Gastroesophageal sphincter (tissue), 4 donors: ENCODE results near the gene PLA2G10. TPM values are rescaled to one million over a fixed set of nuclear protein-coding genes. Genes with fewer than 3 reads are reported as not detected.
A peak's percentile ranks its signal among the peaks of the same experiment; 100 is the strongest.
"Not testable (repeated sequence)": the region's sequence is repeated elsewhere in the genome, so short reads cannot be mapped to it uniquely, and the experiment has no call there.

ENCODE experiments used
- ATAC-seq: fragments of 150-250 bp; one replicate; pipeline ENCODE4 v1.9.1; 2016; ENCODE audit warnings: mild to moderate bottlenecking, moderate library complexity
- H3K27ac ChIP-seq, 4 donors: fragments of 200-600 bp; sonication (generic) in 3 of 4; 1 replicate in 3 of 4; 2 replicates in 1 of 4; pipeline ENCODE4 v1.5.1; 2016 to 2019
- H3K27me3 ChIP-seq: fragments of 200-600 bp; sonication (generic); one replicate; pipeline ENCODE4 v1.5.1; 2019
- H3K36me3 ChIP-seq, 2 donors: fragments of 200-600 bp; sonication (generic); one replicate each; pipeline ENCODE4 v1.5.1; 2019; ENCODE audit warnings: control low read depth in 1 of 2
- H3K4me1 ChIP-seq, 3 donors: fragments of 200-600 bp; sonication (generic); 1 replicate in 2 of 3; 2 replicates in 1 of 3; pipeline ENCODE4 v1.5.1; 2016 to 2019; ENCODE audit warnings: control low read depth in 2 of 3
- H3K4me3 ChIP-seq, 2 donors: fragments of 200-600 bp; sonication (generic); one replicate each; pipeline ENCODE4 v1.5.1; 2019; ENCODE audit warnings: mild to moderate bottlenecking in 1 of 2, moderate library complexity in 1 of 2
- H3K9me3 ChIP-seq, 3 donors: fragments of 200-600 bp; sonication (generic); one replicate each; pipeline ENCODE4 v1.5.1; 2017 to 2019; ENCODE audit warnings: control low read depth in 2 of 3
- EP300 ChIP-seq: sonication (generic); formaldehyde crosslinking; IDR thresholded peaks from one replicate; pipeline ENCODE4 v1.6.1; 2017; ENCODE audit warnings: antibody characterized with exemption, mild to moderate bottlenecking
- POLR2A ChIP-seq, 2 donors: fragments of 450-650 bp; IDR thresholded peaks; one replicate each; pipeline ENCODE4 v1.6.1; 2017; ENCODE audit warnings: antibody characterized with exemption in 2 of 2, mild to moderate bottlenecking in 2 of 2, moderate library complexity in 1 of 2
- POLR2AphosphoS5 ChIP-seq: sonication (generic); formaldehyde crosslinking; IDR thresholded peaks from one replicate; pipeline ENCODE4 v1.6.1; 2017; ENCODE audit warnings: antibody characterized with exemption
- WGBS, 2 donors: methylation state at CpG; one replicate each; pipeline ENCODE4 v1.1.5; 2018; ENCODE audit warnings: low coverage in 1 of 2; 5-methylcytosine and 5-hydroxymethylcytosine counted together
- total RNA-seq, 4 donors: library from RNA; depleted of rRNA; stranded (reverse); fragments of >200 nt; gene quantifications; one replicate each; pipeline ENCODE4 v1.1.0, GENCODE V29; 2016
- TF ChIP-seq, protein P1 (sequence below), 4 experiments: fragments of 200-600 bp in 2 of 4; fragments of 450-650 bp in 2 of 4; sonication (generic) in 1 of 4; IDR thresholded peaks; one replicate each; pipeline ENCODE4 v1.5.1; 2017 to 2019; ENCODE audit warnings: antibody characterized with exemption in 4 of 4, mild to moderate bottlenecking in 2 of 4, moderate library complexity in 2 of 4

PLA2G10 gene
- total RNA-seq, 4 donors from 2014 or later = not detected

- no peaks in the 10 kb centered on the region for H3K27me3 ChIP-seq
- no peak for TF ChIP-seq POLR2AphosphoS5
- TF ChIP-seq, protein P1, sequence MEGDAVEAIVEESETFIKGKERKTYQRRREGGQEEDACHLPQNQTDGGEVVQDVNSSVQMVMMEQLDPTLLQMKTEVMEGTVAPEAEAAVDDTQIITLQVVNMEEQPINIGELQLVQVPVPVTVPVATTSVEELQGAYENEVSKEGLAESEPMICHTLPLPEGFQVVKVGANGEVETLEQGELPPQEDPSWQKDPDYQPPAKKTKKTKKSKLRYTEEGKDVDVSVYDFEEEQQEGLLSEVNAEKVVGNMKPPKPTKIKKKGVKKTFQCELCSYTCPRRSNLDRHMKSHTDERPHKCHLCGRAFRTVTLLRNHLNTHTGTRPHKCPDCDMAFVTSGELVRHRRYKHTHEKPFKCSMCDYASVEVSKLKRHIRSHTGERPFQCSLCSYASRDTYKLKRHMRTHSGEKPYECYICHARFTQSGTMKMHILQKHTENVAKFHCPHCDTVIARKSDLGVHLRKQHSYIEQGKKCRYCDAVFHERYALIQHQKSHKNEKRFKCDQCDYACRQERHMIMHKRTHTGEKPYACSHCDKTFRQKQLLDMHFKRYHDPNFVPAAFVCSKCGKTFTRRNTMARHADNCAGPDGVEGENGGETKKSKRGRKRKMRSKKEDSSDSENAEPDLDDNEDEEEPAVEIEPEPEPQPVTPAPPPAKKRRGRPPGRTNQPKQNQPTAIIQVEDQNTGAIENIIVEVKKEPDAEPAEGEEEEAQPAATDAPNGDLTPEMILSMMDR (IDR thresholded peaks at IDR 0.05) = no peak
- no peak for TF ChIP-seq POLR2A (IDR thresholded peaks at IDR 0.05)
- TF ChIP-seq EP300 = no peak
- no peak overlapping the region for H3K4me3 ChIP-seq
- peaks cover 0 to 39% (median 0%) of the 10 kb centered on the region in 3 donors for H3K4me1 ChIP-seq
- WGBS, 2 donors = 76 to 90% methylated on average over 2 to 7 of the region's 8 CpGs
- H3K36me3 ChIP-seq = peaks cover 0 to 46% of the 10 kb centered on the region in 2 donors
- H3K27ac ChIP-seq = no peak overlapping the region
- H3K9me3 ChIP-seq = no peaks in the 10 kb centered on the region
- no peak for ATAC-seq
Observed at GRCh38 chr16:14641206-14641605, 52.9 kb downstream of the PLA2G10 start.

GRCh38 chr16:14640538-14640937, 53.6 kb downstream of the PLA2G10 start:
- 82 to 87% methylated on average over 3 to 8 of the region's 10 CpGs for WGBS, 2 donors
- no peaks in the 10 kb centered on the region for H3K27me3 ChIP-seq
- TF ChIP-seq EP300 (no peak), POLR2AphosphoS5 (no peak), POLR2A (IDR thresholded peaks at IDR 0.05) (no peak)
- TF ChIP-seq, protein P1 (IDR thresholded peaks at IDR 0.05) = no peak
- no peak overlapping the region for H3K4me3 ChIP-seq
- H3K9me3 ChIP-seq = no peaks in the 10 kb centered on the region
- H3K36me3 ChIP-seq = peaks cover 0 to 39% of the 10 kb centered on the region in 2 donors
- H3K27ac ChIP-seq = no peak overlapping the region
- H3K4me1 ChIP-seq = peaks cover 0 to 45% (median 0%) of the 10 kb centered on the region in 3 donors
- no peak for ATAC-seq

DNA sequence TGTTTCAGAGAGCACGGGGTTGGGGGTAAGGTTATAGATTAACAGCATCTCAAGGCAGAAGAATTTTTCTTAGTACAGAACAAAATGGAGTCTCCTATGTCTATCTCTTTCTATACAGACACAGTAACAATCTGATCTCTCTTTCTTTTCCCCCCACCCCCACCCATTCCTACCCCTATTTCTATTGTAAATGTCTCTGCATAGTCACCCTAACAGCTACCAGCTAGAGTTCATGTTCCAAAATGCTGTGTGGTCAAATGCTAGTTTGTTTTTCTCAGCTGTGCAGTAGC, 57.2 kb downstream of the PLA2G10 start:
- not testable (repeated sequence) for H3K9me3 ChIP-seq, H3K4me3 ChIP-seq, H3K27me3 ChIP-seq, ATAC-seq
- peaks cover 0 to 19% of the 10 kb centered on the region in 2 donors for H3K36me3 ChIP-seq
- H3K4me1 ChIP-seq = peaks cover 0 to 64% (median 9%) of the 10 kb centered on the region in 3 donors
- WGBS, 2 donors = 11 to 50% methylated on average over 1 of the region's 1 CpG
- peak overlapping the region in 2 of 4 donors; percentile 12 to 94 for H3K27ac ChIP-seq

- peaks cover 0 to 68% (median 9%) of the 10 kb centered on the region in 3 donors for H3K4me1 ChIP-seq
- peak overlapping the region in 2 of 4 donors; percentile 12 to 94 for H3K27ac ChIP-seq
- peak; percentile 23 for TF ChIP-seq POLR2AphosphoS5
- not testable (repeated sequence) for ATAC-seq, H3K4me3 ChIP-seq, H3K27me3 ChIP-seq, H3K9me3 ChIP-seq
- 41 to 49% methylated on average over 10 to 11 of the region's 17 CpGs for WGBS, 2 donors
- H3K36me3 ChIP-seq = peaks cover 0 to 19% of the 10 kb centered on the region in 2 donors
Observed at GRCh38 chr16:14636179-14636950, 57.7 kb downstream of the PLA2G10 start.

DNA sequence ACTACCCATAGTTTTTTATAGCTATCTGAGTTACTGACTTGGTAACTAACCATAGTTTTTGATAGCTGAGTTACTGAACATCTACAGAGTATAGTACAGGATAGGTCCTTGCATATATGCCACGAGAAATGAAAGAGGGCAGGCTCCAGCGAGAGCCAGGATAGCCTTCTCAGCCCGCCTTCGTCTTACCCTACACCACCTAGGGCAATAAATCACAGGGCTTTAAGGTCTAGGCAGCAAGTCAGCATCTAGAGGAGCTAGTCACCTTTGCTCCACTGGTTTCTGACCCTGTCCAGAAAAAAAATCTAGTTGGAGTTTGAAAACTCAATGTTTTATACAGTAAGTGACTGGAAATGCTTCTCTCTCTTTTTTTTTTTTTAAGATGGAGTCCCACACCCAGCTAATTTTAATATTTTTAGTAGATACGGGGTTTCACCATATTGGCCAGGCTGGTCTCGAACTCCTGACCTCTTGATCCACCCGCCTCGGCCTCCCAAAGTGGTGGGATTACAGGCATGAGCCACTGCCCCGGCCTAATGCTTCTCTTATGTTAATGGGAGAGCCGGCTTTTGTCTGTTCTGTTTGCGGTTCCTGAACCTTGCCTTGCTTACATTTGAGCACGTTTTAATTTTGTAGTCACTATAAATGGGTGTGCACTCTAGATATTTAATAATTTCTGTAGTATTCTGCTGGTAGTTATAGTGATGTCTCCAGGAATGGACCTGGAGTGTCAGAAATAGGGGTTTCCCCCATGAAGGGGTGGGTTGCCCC, 58.5 kb downstream of the PLA2G10 start:
- no peaks in the 10 kb centered on the region for H3K27me3 ChIP-seq
- no peak overlapping the region for H3K4me3 ChIP-seq
- peaks cover 0 to 76% (median 11%) of the 10 kb centered on the region in 3 donors for H3K4me1 ChIP-seq
- no peak for ATAC-seq
- no peaks in the 10 kb centered on the region for H3K9me3 ChIP-seq
- 63 to 65% methylated on average over 8 to 12 of the region's 12 CpGs for WGBS, 2 donors
- peak overlapping the region in 1 of 4 donors; percentile 94 for H3K27ac ChIP-seq
- TF ChIP-seq POLR2AphosphoS5 (no peak), POLR2A (IDR thresholded peaks at IDR 0.05) (no peak), EP300 (no peak)
- peaks cover 0 to 19% of the 10 kb centered on the region in 2 donors for H3K36me3 ChIP-seq

DNA sequence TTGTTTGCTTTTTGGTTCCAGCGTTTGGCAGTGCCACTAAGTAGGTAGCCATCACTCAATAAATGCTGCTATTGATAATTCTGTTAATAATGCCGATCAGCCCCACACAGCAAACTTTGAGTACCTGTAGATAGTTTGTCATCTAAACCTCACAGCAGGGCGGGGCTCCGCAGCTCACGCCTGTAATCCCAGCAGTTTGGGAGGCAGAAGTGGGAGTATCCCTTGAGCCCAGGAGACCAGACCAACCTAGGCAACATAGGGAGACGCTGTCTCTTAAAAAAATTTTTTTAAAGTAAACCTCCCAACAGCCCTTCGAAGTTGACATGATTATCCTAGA, 59.8 kb downstream of the PLA2G10 start:
- H3K9me3 ChIP-seq = no peaks in the 10 kb centered on the region
- peak overlapping the region in 1 of 2 donors; percentile 93 for H3K4me3 ChIP-seq
- no peaks in the 10 kb centered on the region for H3K27me3 ChIP-seq
- peak overlapping the region in 2 of 4 donors; percentile 89 to 94 for H3K27ac ChIP-seq
- no peak for ATAC-seq
- WGBS, 2 donors = 37 to 49% methylated on average over 3 to 5 of the region's 7 CpGs
- H3K36me3 ChIP-seq = peaks cover 0 to 17% of the 10 kb centered on the region in 2 donors
- TF ChIP-seq, protein P1 (IDR thresholded peaks at IDR 0.05) = no peak
- TF ChIP-seq POLR2AphosphoS5 = no peak
- TF ChIP-seq POLR2A (IDR thresholded peaks at IDR 0.05) = no peak
- TF ChIP-seq EP300 = no peak
- H3K4me1 ChIP-seq = peaks cover 0 to 83% (median 13%) of the 10 kb centered on the region in 3 donors
